ENCODE results near the gene FNDC3A.
"Not testable (repeated sequence)": the region's sequence is repeated elsewhere in the genome, so short reads cannot be mapped to it uniquely, and the experiment has no call there.

FNDC3A gene

DNA sequence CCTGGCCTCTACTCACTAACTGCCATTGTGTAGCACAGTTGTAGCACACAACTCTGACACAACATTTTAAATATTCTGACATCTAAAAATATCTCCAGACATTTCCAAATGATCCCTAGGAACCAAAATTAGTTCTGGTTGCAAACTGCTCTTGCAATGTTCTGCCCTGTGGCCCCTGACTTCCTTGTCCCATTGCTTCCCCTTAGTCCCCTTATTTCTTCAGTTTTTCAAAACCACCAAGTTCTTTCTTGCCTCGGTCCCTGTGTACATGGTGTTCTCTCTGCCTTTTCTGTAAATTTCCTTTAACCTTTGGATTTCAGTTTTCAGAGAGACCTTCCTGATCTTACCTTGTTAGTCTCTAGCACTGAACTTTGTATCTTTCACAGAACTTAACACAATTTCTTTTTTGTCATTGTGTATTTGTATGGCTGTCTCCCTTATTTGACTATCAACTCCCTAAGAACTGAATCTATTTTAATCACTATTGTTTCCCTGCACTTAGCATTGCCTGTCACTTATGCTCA, 156.8 kb downstream of the FNDC3A start:
- H3K18ac ChIP-seq (ENCODE audit: low read depth in 1 of 2, low read length in 2 of 2), result no peak overlapping the region
- H3K4me2 ChIP-seq (ENCODE audit: low read length, poor library complexity, severe bottlenecking), result no peak overlapping the region
- no peak overlapping the region for H2AK5ac ChIP-seq (ENCODE audit: low read length, severe bottlenecking)
- H3K9ac ChIP-seq (ENCODE audit: low read length), result no peak overlapping the region
- no peak overlapping the region for H4K8ac ChIP-seq (ENCODE audit: low read length)
- no peak overlapping the region for H3K27ac ChIP-seq (ENCODE audit: low read length, poor library complexity, severe bottlenecking)
- peaks cover 2% of the 10 kb centered on the region for H3K4me1 ChIP-seq (ENCODE audit: control insufficient read depth, insufficient read depth, low read depth, low read length)
- H3K9me3 ChIP-seq (ENCODE audit: control insufficient read depth, low read length), result no peaks in the 10 kb centered on the region
- peaks cover 19% of the 10 kb centered on the region for H3K79me1 ChIP-seq (replicated peaks; ENCODE audit: low read length, poor library complexity, severe bottlenecking)
- H3K14ac ChIP-seq (ENCODE audit: low read length in 2 of 2), result no peak overlapping the region
- H2BK5ac ChIP-seq (ENCODE audit: low read depth, low read length, poor library complexity, severe bottlenecking), result no peak overlapping the region
- peaks cover 11 to 75% of the 10 kb centered on the region in 2 experiments for H3K36me3 ChIP-seq (ENCODE audit: control insufficient read depth in 1 of 2, insufficient read depth in 2 of 2, low read depth in 1 of 2, low read length in 2 of 2)
- H2BK12ac ChIP-seq (ENCODE audit: low read length in 2 of 2), result no peak overlapping the region
- no peak overlapping the region for H2BK120ac ChIP-seq (ENCODE audit: low read depth, low read length)
- no peak overlapping the region for H3K4me3 ChIP-seq (ENCODE audit: insufficient read depth in 1 of 2, low read depth in 1 of 2, low read length in 2 of 2)
- DNase-seq, result no peak
- no peak overlapping the region for H3K4ac ChIP-seq (ENCODE audit: low read depth in 1 of 2, low read length in 2 of 2)
- H2BK15ac ChIP-seq (ENCODE audit: low read depth, poor library complexity, severe bottlenecking), result no peak overlapping the region
- WGBS, result 100% methylated on average over 1 of the region's 1 CpG
- H2AFZ ChIP-seq (ENCODE audit: low read depth, low read length), result no peak overlapping the region
- H3K23ac ChIP-seq (ENCODE audit: low read length in 2 of 2), result no peak overlapping the region
- H3K27me3 ChIP-seq (ENCODE audit: control insufficient read depth in 1 of 2, insufficient read depth in 1 of 2, low read length in 2 of 2), result no peaks in the 10 kb centered on the region
- no peak overlapping the region for H4K91ac ChIP-seq (ENCODE audit: low read length)

DNA sequence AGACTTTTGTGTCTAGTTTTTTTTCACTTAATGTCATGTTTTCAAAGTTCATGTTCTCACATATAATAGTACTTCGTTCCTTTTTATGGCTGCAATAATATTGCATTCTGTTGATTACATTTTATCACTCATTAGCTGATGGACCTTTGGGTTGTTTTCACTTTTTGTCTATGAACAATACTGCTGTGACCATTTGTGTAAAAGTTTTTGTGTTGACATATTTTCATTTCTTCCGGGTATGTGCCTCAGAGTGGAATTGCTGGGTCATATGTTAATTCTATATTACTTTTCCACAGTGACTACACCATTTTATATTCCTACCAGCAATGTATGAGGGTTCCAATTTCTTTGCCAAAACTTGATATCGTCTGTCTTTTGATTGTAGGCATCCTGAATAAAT, 158.6 kb downstream of the FNDC3A start:
- no peak overlapping the region for H2BK120ac ChIP-seq (ENCODE audit: low read depth, low read length)
- no peak overlapping the region for H4K91ac ChIP-seq (ENCODE audit: low read length)
- H2BK5ac ChIP-seq (ENCODE audit: low read depth, low read length, poor library complexity, severe bottlenecking), result no peak overlapping the region
- no peak overlapping the region for H3K4ac ChIP-seq (ENCODE audit: low read depth in 1 of 2, low read length in 2 of 2)
- no peak overlapping the region for H2BK15ac ChIP-seq (ENCODE audit: low read depth, poor library complexity, severe bottlenecking)
- 100% methylated on average over 1 of the region's 3 CpGs for WGBS
- H3K27me3 ChIP-seq (ENCODE audit: control insufficient read depth in 1 of 2, insufficient read depth in 1 of 2, low read length in 2 of 2), result no peaks in the 10 kb centered on the region
- no peak overlapping the region for H3K23ac ChIP-seq (ENCODE audit: low read length in 2 of 2)
- H2BK12ac ChIP-seq (ENCODE audit: low read length in 2 of 2), result no peak overlapping the region
- H3K14ac ChIP-seq (ENCODE audit: low read length in 2 of 2), result no peak overlapping the region
- no peak overlapping the region for H3K9ac ChIP-seq (ENCODE audit: low read length)
- H3K36me3 ChIP-seq (ENCODE audit: control insufficient read depth in 1 of 2, insufficient read depth in 2 of 2, low read depth in 1 of 2, low read length in 2 of 2), result peaks cover 11 to 79% of the 10 kb centered on the region in 2 experiments
- no peak overlapping the region for H3K4me2 ChIP-seq (ENCODE audit: low read length, poor library complexity, severe bottlenecking)
- no peak overlapping the region for H3K27ac ChIP-seq (ENCODE audit: low read length, poor library complexity, severe bottlenecking)
- no peak overlapping the region for H3K4me3 ChIP-seq (ENCODE audit: insufficient read depth in 1 of 2, low read depth in 1 of 2, low read length in 2 of 2)
- no peaks in the 10 kb centered on the region for H3K9me3 ChIP-seq (ENCODE audit: control insufficient read depth, low read length)
- DNase-seq, result no peak
- H4K8ac ChIP-seq (ENCODE audit: low read length), result no peak overlapping the region
- no peak overlapping the region for H3K18ac ChIP-seq (ENCODE audit: low read depth in 1 of 2, low read length in 2 of 2)
- no peak overlapping the region for H2AK5ac ChIP-seq (ENCODE audit: low read length, severe bottlenecking)
- peaks cover 2% of the 10 kb centered on the region for H3K4me1 ChIP-seq (ENCODE audit: control insufficient read depth, insufficient read depth, low read depth, low read length)
- peaks cover 14% of the 10 kb centered on the region for H3K79me1 ChIP-seq (replicated peaks; ENCODE audit: low read length, poor library complexity, severe bottlenecking)
- H2AFZ ChIP-seq (ENCODE audit: low read depth, low read length), result no peak overlapping the region

DNA sequence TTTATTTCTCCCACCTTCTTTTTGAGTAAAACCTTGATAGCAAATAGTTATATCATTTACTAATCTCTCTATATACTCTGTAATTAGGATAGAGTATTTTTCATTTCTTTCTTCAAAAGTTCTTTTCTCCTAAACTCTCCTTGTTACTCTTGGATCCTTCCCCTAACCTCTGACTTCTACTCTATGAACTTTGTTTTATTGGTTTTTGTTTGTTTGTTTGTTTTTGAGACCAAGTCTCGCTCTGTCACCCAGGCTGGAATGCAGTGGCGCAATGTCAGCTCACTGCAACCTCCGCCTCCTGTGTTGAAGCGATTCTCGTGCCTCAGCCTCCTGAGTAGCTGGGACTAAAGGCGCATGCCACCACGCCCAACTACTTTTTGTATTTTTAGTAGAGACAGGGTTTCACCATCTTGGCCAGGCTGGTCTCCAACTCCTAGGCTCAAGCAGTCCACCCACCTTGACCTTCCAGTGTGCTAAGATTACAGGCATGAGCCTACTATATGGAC, 161.5 kb downstream of the FNDC3A start:
- H3K9me3 ChIP-seq (ENCODE audit: control insufficient read depth, low read length); H3K14ac ChIP-seq (ENCODE audit: low read length in 2 of 2); H4K8ac ChIP-seq (ENCODE audit: low read length); H3K9ac ChIP-seq (ENCODE audit: low read length); H2BK12ac ChIP-seq (ENCODE audit: low read length in 2 of 2); H2AFZ ChIP-seq (ENCODE audit: low read depth, low read length); H3K4me3 ChIP-seq (ENCODE audit: insufficient read depth in 1 of 2, low read depth in 1 of 2, low read length in 2 of 2); H2BK5ac ChIP-seq (ENCODE audit: low read depth, low read length, poor library complexity, severe bottlenecking); H3K18ac ChIP-seq (ENCODE audit: low read depth in 1 of 2, low read length in 2 of 2); H3K4me2 ChIP-seq (ENCODE audit: low read length, poor library complexity, severe bottlenecking); H2BK15ac ChIP-seq (ENCODE audit: low read depth, poor library complexity, severe bottlenecking); H3K23ac ChIP-seq (ENCODE audit: low read length in 2 of 2); DNase-seq; H3K4me1 ChIP-seq (ENCODE audit: control insufficient read depth, insufficient read depth, low read depth, low read length); H2BK120ac ChIP-seq (ENCODE audit: low read depth, low read length); H3K27ac ChIP-seq (ENCODE audit: low read length, poor library complexity, severe bottlenecking); H3K4ac ChIP-seq (ENCODE audit: low read depth in 1 of 2, low read length in 2 of 2); H3K27me3 ChIP-seq (ENCODE audit: control insufficient read depth in 1 of 2, insufficient read depth in 1 of 2, low read length in 2 of 2); H4K91ac ChIP-seq (ENCODE audit: low read length); H2AK5ac ChIP-seq (ENCODE audit: low read length, severe bottlenecking): not testable (repeated sequence)
- H3K79me1 ChIP-seq (replicated peaks; ENCODE audit: low read length, poor library complexity, severe bottlenecking), result peaks cover 14% of the 10 kb centered on the region
- H3K36me3 ChIP-seq (ENCODE audit: control insufficient read depth in 1 of 2, insufficient read depth in 2 of 2, low read depth in 1 of 2, low read length in 2 of 2), result peaks cover 8 to 90% of the 10 kb centered on the region in 2 experiments
- WGBS, result 98% methylated on average over 7 of the region's 7 CpGs

DNA sequence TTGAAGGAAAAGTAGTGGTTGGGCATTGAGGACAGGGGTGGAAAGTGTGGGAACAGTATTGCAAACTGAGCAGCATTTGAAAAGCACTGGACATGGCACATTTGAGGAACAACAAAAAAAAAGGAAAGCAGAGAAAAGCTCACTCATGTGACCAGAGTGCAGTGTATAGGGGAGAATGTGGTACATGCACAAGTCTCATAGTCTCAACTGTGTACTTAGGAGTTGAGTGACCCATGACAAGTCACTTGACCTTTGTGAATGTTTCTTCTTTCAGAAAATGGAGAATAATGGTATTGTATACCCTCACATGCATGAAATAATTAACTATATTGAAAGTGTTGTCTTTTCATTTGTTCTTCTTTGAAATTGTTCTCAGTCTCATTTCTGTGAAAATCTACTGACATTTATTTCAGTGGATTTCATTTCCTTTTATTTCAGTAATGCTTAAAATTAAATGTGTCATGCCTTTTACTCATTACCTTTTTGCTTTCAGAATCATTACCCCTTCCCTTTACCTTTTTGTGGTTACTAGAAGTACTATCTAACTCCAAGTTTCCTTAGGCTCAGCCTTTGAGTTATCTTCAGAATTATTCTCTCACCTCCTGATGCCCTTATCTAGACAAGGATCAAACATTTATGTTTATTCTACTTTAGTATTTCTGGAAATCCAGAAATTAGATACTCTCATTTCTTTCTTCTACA, 165.3 kb downstream of the FNDC3A start:
- Histone ChIP-seq H3K4ac (ENCODE audit: low read depth in 1 of 2, low read length in 2 of 2) (no peak overlapping the region), H3K79me1 (replicated peaks; ENCODE audit: low read length, poor library complexity, severe bottlenecking) (peaks cover 17% of the 10 kb centered on the region), H3K9ac (ENCODE audit: low read length) (no peak overlapping the region), H2AFZ (ENCODE audit: low read depth, low read length) (no peak overlapping the region), H3K9me3 (ENCODE audit: control insufficient read depth, low read length) (no peaks in the 10 kb centered on the region), H3K4me2 (ENCODE audit: low read length, poor library complexity, severe bottlenecking) (no peak overlapping the region), H3K36me3 (ENCODE audit: control insufficient read depth in 1 of 2, insufficient read depth in 2 of 2, low read depth in 1 of 2, low read length in 2 of 2) (peaks cover 6 to 78% of the 10 kb centered on the region in 2 experiments), H3K23ac (ENCODE audit: low read length in 2 of 2) (no peak overlapping the region), H2BK12ac (ENCODE audit: low read length in 2 of 2) (no peak overlapping the region), H2BK15ac (ENCODE audit: low read depth, poor library complexity, severe bottlenecking) (no peak overlapping the region), H2AK5ac (ENCODE audit: low read length, severe bottlenecking) (no peak overlapping the region), H3K27ac (ENCODE audit: low read length, poor library complexity, severe bottlenecking) (no peak overlapping the region), H3K18ac (ENCODE audit: low read depth in 1 of 2, low read length in 2 of 2) (no peak overlapping the region), H2BK5ac (ENCODE audit: low read depth, low read length, poor library complexity, severe bottlenecking) (no peak overlapping the region), H4K91ac (ENCODE audit: low read length) (no peak overlapping the region), H2BK120ac (ENCODE audit: low read depth, low read length) (no peak overlapping the region), H3K4me1 (ENCODE audit: control insufficient read depth, insufficient read depth, low read depth, low read length) (no peaks in the 10 kb centered on the region), H3K4me3 (ENCODE audit: insufficient read depth in 1 of 2, low read depth in 1 of 2, low read length in 2 of 2) (no peak overlapping the region), H3K27me3 (ENCODE audit: control insufficient read depth in 1 of 2, insufficient read depth in 1 of 2, low read length in 2 of 2) (no peaks in the 10 kb centered on the region), H4K8ac (ENCODE audit: low read length) (no peak overlapping the region), H3K14ac (ENCODE audit: low read length in 2 of 2) (no peak overlapping the region)
- DNase-seq, result no peak

All from mesenchymal stem cell (in vitro differentiated cells and primary cell).